Neuronal stem cell (in vitro differentiated cells): ENCODE data around the gene GRIA4.

ENCODE experiments used
- DNase-seq: peaks from one replicate; pipeline ENCODE4 v3.0.0-alpha.2; 2013; ENCODE audit warnings: low spot score
- H2AFZ ChIP-seq: one replicate; pipeline ENCODE4 v1.6.1; 2013; ENCODE audit warnings: mild to moderate bottlenecking, low read length, inconsistent platforms
- H2AK5ac ChIP-seq: 2 replicates; pipeline ENCODE4 v1.6.1; 2013; ENCODE audit warnings: low read depth, mild to moderate bottlenecking, inconsistent platforms, low read length, moderate library complexity, mixed read lengths
- H2BK120ac ChIP-seq: 2 replicates; pipeline ENCODE4 v1.6.1; 2013; ENCODE audit warnings: low read depth, mild to moderate bottlenecking, inconsistent platforms, low read length, moderate library complexity, mixed read lengths
- H2BK12ac ChIP-seq: one replicate; pipeline ENCODE4 v1.6.1; 2013; ENCODE audit warnings: low read length, inconsistent platforms
- H2BK15ac ChIP-seq: 2 replicates; pipeline ENCODE4 v1.6.1; 2013; ENCODE audit warnings: mild to moderate bottlenecking, low read length, inconsistent platforms, mixed read lengths
- H2BK5ac ChIP-seq: one replicate; pipeline ENCODE4 v1.6.1; 2013; ENCODE audit warnings: inconsistent platforms, mild to moderate bottlenecking, low read length, moderate library complexity
- H3K14ac ChIP-seq: one replicate; pipeline ENCODE4 v1.6.1; 2013; ENCODE audit warnings: low read length, inconsistent platforms
- H3K18ac ChIP-seq: 2 replicates; pipeline ENCODE4 v1.6.1; 2013; ENCODE audit warnings: low read length, inconsistent platforms
- H3K23ac ChIP-seq: 2 replicates; pipeline ENCODE4 v1.6.1; 2013; ENCODE audit warnings: low read depth, mild to moderate bottlenecking, mixed read lengths, low read length, inconsistent platforms; ENCODE audit not compliant: poor library complexity
- H3K27ac ChIP-seq: replicated peaks from 3 replicates; pipeline ENCODE4 v1.5.1; 2013; ENCODE audit warnings: low read length, inconsistent platforms
- H3K27me3 ChIP-seq, 3 experiments: 2 replicates each; pipeline ENCODE4 v1.6.1; 2013; ENCODE audit warnings: low read length in 3 of 3, mild to moderate bottlenecking in 2 of 3, inconsistent platforms in 1 of 3, low read depth in 1 of 3, mixed read lengths in 1 of 3, moderate library complexity in 1 of 3; ENCODE audit not compliant: control insufficient read depth in 3 of 3, insufficient read depth in 3 of 3
- H3K36me3 ChIP-seq, 2 donors: replicated peaks in 1 of 2; 2 replicates each; pipeline ENCODE4 v1.6.1; 2013; ENCODE audit warnings: low read length in 2 of 2; ENCODE audit not compliant: control insufficient read depth in 2 of 2, insufficient read depth in 2 of 2
- H3K4ac ChIP-seq: 2 replicates; pipeline ENCODE4 v1.6.1; 2013; ENCODE audit warnings: inconsistent platforms, mild to moderate bottlenecking, low read length, moderate library complexity
- H3K4me1 ChIP-seq, 2 donors: 1 replicate in 1 of 2; 2 replicates in 1 of 2; pipeline ENCODE4 v1.6.1; 2013; ENCODE audit warnings: low read length in 2 of 2, low read depth in 1 of 2; ENCODE audit not compliant: control insufficient read depth in 2 of 2, insufficient read depth in 1 of 2
- H3K4me2 ChIP-seq: one replicate; pipeline ENCODE4 v1.6.1; 2013; ENCODE audit warnings: mild to moderate bottlenecking, low read length, inconsistent platforms; ENCODE audit not compliant: insufficient read depth, poor library complexity, severe bottlenecking
- H3K4me3 ChIP-seq, 2 donors: 2 replicates each; pipeline ENCODE4 v1.5.1; 2013; ENCODE audit warnings: low read length in 2 of 2, mild to moderate bottlenecking in 2 of 2, inconsistent platforms in 1 of 2, moderate library complexity in 1 of 2
- H3K79me1 ChIP-seq: one replicate; pipeline ENCODE4 v1.6.1; 2013; ENCODE audit warnings: low read depth, mild to moderate bottlenecking, inconsistent platforms, low read length, moderate library complexity
- H3K9ac ChIP-seq: one replicate; pipeline ENCODE4 v1.6.1; 2013; ENCODE audit warnings: mild to moderate bottlenecking, low read depth, low read length, inconsistent platforms; ENCODE audit not compliant: poor library complexity
- H3K9me3 ChIP-seq, 2 donors: replicated peaks in 1 of 2; 2 replicates each; pipeline versions ENCODE3 to v1.6.1; 2013; ENCODE audit warnings: low read length in 2 of 2, mild to moderate bottlenecking in 2 of 2, inconsistent platforms in 1 of 2, low read depth in 1 of 2, mixed read lengths in 1 of 2, moderate library complexity in 1 of 2; ENCODE audit not compliant: control insufficient read depth in 2 of 2, insufficient read depth in 1 of 2
- H4K8ac ChIP-seq: one replicate; pipeline ENCODE4 v1.6.1; 2013; ENCODE audit warnings: low read depth, mild to moderate bottlenecking, inconsistent platforms, low read length, moderate library complexity
- H4K91ac ChIP-seq: one replicate; pipeline ENCODE4 v1.6.1; 2013; ENCODE audit warnings: low read length, low read depth, mild to moderate bottlenecking, inconsistent platforms; ENCODE audit not compliant: poor library complexity
- WGBS, 2 donors: extraction: QIAGEN DNeasy Blood & Tissue Kit; methylation state at CpG; one replicate each; pipeline ENCODE4 v1.1.7; 2013; ENCODE audit warnings: missing lambda C conversion rate in 2 of 2, mixed read lengths in 1 of 2; ENCODE audit not compliant: insufficient read length in 2 of 2, insufficient replicate concordance in 1 of 2; ENCODE audit errors: extremely low coverage in 2 of 2; 5-methylcytosine and 5-hydroxymethylcytosine counted together

GRIA4 gene

GRCh38 chr11:105592035-105592434, 17.8 kb upstream of the GRIA4 start:
- Histone ChIP-seq H3K4me1 (no peaks in the 10 kb centered on the region), H3K4me3 (no peak overlapping the region), H3K4me2 (no peak overlapping the region), H2BK15ac (no peak overlapping the region), H3K9me3 (peaks cover 0 to 1% of the 10 kb centered on the region in 2 donors), H3K18ac (no peak overlapping the region), H3K27ac (no peak overlapping the region), H3K4ac (no peak overlapping the region), H3K23ac (no peak overlapping the region), H3K79me1 (no peaks in the 10 kb centered on the region), H2AFZ (no peak overlapping the region), H3K14ac (no peak overlapping the region), H3K36me3 (no peaks in the 10 kb centered on the region), H2BK5ac (no peak overlapping the region), H2AK5ac (no peak overlapping the region), H2BK12ac (no peak overlapping the region), H4K91ac (no peak overlapping the region), H3K9ac (no peak overlapping the region), H3K27me3 (no peaks in the 10 kb centered on the region), H4K8ac (no peak overlapping the region), H2BK120ac (no peak overlapping the region)
- no CpG with 5 or more reads among the region's 5 CpGs for whole genome bisulfite sequencing, 2 donors
- no peak for DNase-seq

GRCh38 chr11:105598371-105598770, 11.5 kb upstream of the GRIA4 start:
- H4K91ac ChIP-seq: no peak overlapping the region
- no peak overlapping the region for H2BK120ac ChIP-seq
- no peak overlapping the region for H3K18ac ChIP-seq
- H4K8ac ChIP-seq: no peak overlapping the region
- no peak overlapping the region for H3K4me3 ChIP-seq
- H3K9ac ChIP-seq: no peak overlapping the region
- H3K4ac ChIP-seq: no peak overlapping the region
- no peak overlapping the region for H2AK5ac ChIP-seq
- no peak overlapping the region for H2AFZ ChIP-seq
- no CpG with 5 or more reads among the region's 1 CpG for WGBS, 2 donors
- no peak for DNase-seq
- H3K4me1 ChIP-seq: no peaks in the 10 kb centered on the region
- H3K14ac ChIP-seq: no peak overlapping the region
- no peak overlapping the region for H2BK15ac ChIP-seq
- no peaks in the 10 kb centered on the region for H3K36me3 ChIP-seq
- no peaks in the 10 kb centered on the region for H3K79me1 ChIP-seq
- no peak overlapping the region for H3K27ac ChIP-seq
- H3K9me3 ChIP-seq: peaks cover 0 to 1% of the 10 kb centered on the region in 2 donors
- H3K27me3 ChIP-seq: no peaks in the 10 kb centered on the region
- H2BK5ac ChIP-seq: no peak overlapping the region
- H2BK12ac ChIP-seq: no peak overlapping the region
- H3K4me2 ChIP-seq: no peak overlapping the region
- no peak overlapping the region for H3K23ac ChIP-seq

- Histone ChIP-seq H2BK12ac (no peak overlapping the region), H3K79me1 (no peaks in the 10 kb centered on the region), H3K18ac (no peak overlapping the region), H4K8ac (no peak overlapping the region), H2BK5ac (no peak overlapping the region), H2AK5ac (no peak overlapping the region), H2BK15ac (no peak overlapping the region), H3K36me3 (no peaks in the 10 kb centered on the region), H2AFZ (no peak overlapping the region), H3K14ac (no peak overlapping the region), H3K9me3 (no peaks in the 10 kb centered on the region), H3K4ac (no peak overlapping the region), H3K23ac (no peak overlapping the region), H3K4me3 (no peak overlapping the region), H3K27ac (no peak overlapping the region), H3K4me1 (no peaks in the 10 kb centered on the region), H4K91ac (no peak overlapping the region), H3K4me2 (no peak overlapping the region), H3K27me3 (no peaks in the 10 kb centered on the region), H2BK120ac (no peak overlapping the region), H3K9ac (no peak overlapping the region)
- DNase-seq: no peak
These were observed 6.7 kb upstream of the GRIA4 start for GRCh38 chr11:105603156-105603555.

GRCh38 chr11:105609341-105609781, 512 bp upstream of the GRIA4 start:
- Histone ChIP-seq H3K9ac (no peak overlapping the region), H3K79me1 (no peaks in the 10 kb centered on the region), H2BK5ac (no peak overlapping the region), H3K27me3 (peaks cover 0 to 3% (median 0%) of the 10 kb centered on the region in 3 experiments), H3K4me3 (no peak overlapping the region), H3K14ac (no peak overlapping the region), H3K36me3 (no peaks in the 10 kb centered on the region), H2AK5ac (no peak overlapping the region), H2AFZ (peak overlapping the region; percentile 95), H3K9me3 (no peaks in the 10 kb centered on the region), H3K4ac (no peak overlapping the region), H3K4me1 (peaks cover 8 to 18% of the 10 kb centered on the region in 2 donors), H4K8ac (no peak overlapping the region), H4K91ac (no peak overlapping the region), H3K18ac (no peak overlapping the region), H2BK120ac (no peak overlapping the region), H3K23ac (no peak overlapping the region), H2BK15ac (no peak overlapping the region), H2BK12ac (no peak overlapping the region), H3K27ac (no peak overlapping the region), H3K4me2 (peak overlapping the region; percentile 86)
- no CpG with 5 or more reads among the region's 7 CpGs for WGBS, 2 donors
- DNase-seq: no peak
